HL-60 (cell line): ENCODE data around the gene CNFN.

Source experiments
- DNase-seq, 2 experiments: peaks; one replicate each; pipeline ENCODE4 v3.0.0-alpha.2; 2010 to 2020; ENCODE audit warnings: low read depth in 1 of 2, low spot score in 1 of 2
- H3K27ac ChIP-seq: fragments of 250-450 bp; sonication (Bioruptor Pico); replicated peaks from 2 replicates; pipeline ENCODE4 v1.5.1; 2020; ENCODE audit warnings: mild to moderate bottlenecking, moderate library complexity
- H3K27me3 ChIP-seq: fragments of 250-450 bp; sonication (Bioruptor Pico); 2 replicates; pipeline ENCODE4 v1.5.1; 2021; ENCODE audit warnings: mild to moderate bottlenecking, moderate library complexity; ENCODE audit not compliant: insufficient read depth, poor library complexity, severe bottlenecking
- H3K4me3 ChIP-seq: replicated peaks from 2 replicates; pipeline ENCODE4 v1.5.1; 2011; ENCODE audit warnings: mild to moderate bottlenecking, control low read depth, low read length; ENCODE audit not compliant: insufficient read depth
- GABPA ChIP-seq: IDR thresholded peaks from 2 replicates; pipeline ENCODE4 v1.6.1; 2012; ENCODE audit warnings: low read depth
- POLR2AphosphoS5 ChIP-seq: IDR thresholded peaks from 2 replicates; pipeline ENCODE4 v1.6.1; 2012; ENCODE audit warnings: low read depth
- SPI1 ChIP-seq: IDR thresholded peaks from 2 replicates; pipeline ENCODE4 v1.6.1; 2012; ENCODE audit warnings: low read depth, mild to moderate bottlenecking, borderline replicate concordance
- long read RNA-seq: library from polyadenylated mRNA; unstranded; transcript quantifications from one replicate; pipeline ENCODE4 v2.0.0, GENCODE V29; 2020
- TF ChIP-seq, protein P1 (sequence below): IDR thresholded peaks from 2 replicates; pipeline ENCODE4 v1.6.1; 2012; ENCODE audit warnings: low read depth; ENCODE audit not compliant: insufficient replicate concordance
- TF ChIP-seq, protein P2 (sequence below): IDR thresholded peaks from one replicate; pipeline ENCODE4 v1.5.1; 2011; ENCODE audit warnings: low read length, control low read depth, inconsistent platforms; ENCODE audit not compliant: insufficient read depth

CNFN gene, protein sequence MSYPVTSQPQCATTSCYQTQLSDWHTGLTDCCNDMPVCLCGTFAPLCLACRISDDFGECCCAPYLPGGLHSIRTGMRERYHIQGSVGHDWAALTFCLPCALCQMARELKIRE
- long read RNA-seq = 0 reads

DNA sequence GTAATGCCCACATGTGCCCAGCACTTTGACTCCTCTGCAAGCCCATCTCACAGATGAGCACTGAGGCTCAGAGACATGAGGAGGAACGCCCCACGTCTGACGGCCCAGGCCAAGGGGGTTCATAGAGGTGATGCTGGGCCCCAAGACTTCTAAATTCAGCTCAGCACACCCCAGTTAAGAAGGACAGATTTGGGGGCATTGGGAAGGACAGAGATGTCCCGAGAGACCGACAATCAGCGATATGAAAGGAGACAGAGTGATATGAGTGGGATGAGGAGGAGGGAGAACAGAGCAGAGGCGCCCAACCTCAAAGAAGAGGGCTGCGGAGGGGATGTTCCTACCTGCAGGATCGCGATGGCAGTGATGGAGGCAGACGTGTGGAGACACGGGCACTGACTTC lies at the start of gene CNFN:
Gene CNFN (minus strand): TSS at position 399 of the 400 bp plus-strand sequence. CDS start 1,260 bp downstream, outside the sequence.
- no peak within 1 kb of the TSS for H3K4me3 ChIP-seq
- no peak within 1 kb of the TSS for H3K27ac ChIP-seq
- no peak for DNase-seq
- H3K27me3 ChIP-seq = no peaks in the 10 kb centered on the region
- TF ChIP-seq SPI1 (no peak), GABPA (no peak), POLR2AphosphoS5 (no peak)
- TF ChIP-seq, protein P1, sequence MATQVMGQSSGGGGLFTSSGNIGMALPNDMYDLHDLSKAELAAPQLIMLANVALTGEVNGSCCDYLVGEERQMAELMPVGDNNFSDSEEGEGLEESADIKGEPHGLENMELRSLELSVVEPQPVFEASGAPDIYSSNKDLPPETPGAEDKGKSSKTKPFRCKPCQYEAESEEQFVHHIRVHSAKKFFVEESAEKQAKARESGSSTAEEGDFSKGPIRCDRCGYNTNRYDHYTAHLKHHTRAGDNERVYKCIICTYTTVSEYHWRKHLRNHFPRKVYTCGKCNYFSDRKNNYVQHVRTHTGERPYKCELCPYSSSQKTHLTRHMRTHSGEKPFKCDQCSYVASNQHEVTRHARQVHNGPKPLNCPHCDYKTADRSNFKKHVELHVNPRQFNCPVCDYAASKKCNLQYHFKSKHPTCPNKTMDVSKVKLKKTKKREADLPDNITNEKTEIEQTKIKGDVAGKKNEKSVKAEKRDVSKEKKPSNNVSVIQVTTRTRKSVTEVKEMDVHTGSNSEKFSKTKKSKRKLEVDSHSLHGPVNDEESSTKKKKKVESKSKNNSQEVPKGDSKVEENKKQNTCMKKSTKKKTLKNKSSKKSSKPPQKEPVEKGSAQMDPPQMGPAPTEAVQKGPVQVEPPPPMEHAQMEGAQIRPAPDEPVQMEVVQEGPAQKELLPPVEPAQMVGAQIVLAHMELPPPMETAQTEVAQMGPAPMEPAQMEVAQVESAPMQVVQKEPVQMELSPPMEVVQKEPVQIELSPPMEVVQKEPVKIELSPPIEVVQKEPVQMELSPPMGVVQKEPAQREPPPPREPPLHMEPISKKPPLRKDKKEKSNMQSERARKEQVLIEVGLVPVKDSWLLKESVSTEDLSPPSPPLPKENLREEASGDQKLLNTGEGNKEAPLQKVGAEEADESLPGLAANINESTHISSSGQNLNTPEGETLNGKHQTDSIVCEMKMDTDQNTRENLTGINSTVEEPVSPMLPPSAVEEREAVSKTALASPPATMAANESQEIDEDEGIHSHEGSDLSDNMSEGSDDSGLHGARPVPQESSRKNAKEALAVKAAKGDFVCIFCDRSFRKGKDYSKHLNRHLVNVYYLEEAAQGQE = no peak
- TF ChIP-seq, protein P2, sequence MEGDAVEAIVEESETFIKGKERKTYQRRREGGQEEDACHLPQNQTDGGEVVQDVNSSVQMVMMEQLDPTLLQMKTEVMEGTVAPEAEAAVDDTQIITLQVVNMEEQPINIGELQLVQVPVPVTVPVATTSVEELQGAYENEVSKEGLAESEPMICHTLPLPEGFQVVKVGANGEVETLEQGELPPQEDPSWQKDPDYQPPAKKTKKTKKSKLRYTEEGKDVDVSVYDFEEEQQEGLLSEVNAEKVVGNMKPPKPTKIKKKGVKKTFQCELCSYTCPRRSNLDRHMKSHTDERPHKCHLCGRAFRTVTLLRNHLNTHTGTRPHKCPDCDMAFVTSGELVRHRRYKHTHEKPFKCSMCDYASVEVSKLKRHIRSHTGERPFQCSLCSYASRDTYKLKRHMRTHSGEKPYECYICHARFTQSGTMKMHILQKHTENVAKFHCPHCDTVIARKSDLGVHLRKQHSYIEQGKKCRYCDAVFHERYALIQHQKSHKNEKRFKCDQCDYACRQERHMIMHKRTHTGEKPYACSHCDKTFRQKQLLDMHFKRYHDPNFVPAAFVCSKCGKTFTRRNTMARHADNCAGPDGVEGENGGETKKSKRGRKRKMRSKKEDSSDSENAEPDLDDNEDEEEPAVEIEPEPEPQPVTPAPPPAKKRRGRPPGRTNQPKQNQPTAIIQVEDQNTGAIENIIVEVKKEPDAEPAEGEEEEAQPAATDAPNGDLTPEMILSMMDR = no peak

- no peak for DNase-seq
- no peaks in the 10 kb centered on the region for H3K27me3 ChIP-seq
- H3K4me3 ChIP-seq = no peak overlapping the region
- no peak overlapping the region for H3K27ac ChIP-seq
- TF ChIP-seq, protein P2 = no peak
- TF ChIP-seq GABPA = no peak
- no peak for TF ChIP-seq POLR2AphosphoS5
- TF ChIP-seq, protein P1 = no peak
- TF ChIP-seq SPI1 = no peak
These were observed 45.9 kb upstream of the CNFN start for GRCh38 chr19:42436006-42436405.

- H3K27me3 ChIP-seq = no peaks in the 10 kb centered on the region
- no peak overlapping the region for H3K27ac ChIP-seq
- TF ChIP-seq SPI1 (no peak), GABPA (no peak), POLR2AphosphoS5 (no peak)
- TF ChIP-seq, protein P2 = no peak
- TF ChIP-seq, protein P1 = no peak
- no peak for DNase-seq
- no peak overlapping the region for H3K4me3 ChIP-seq
These were observed 45.2 kb upstream of the CNFN start for GRCh38 chr19:42435316-42435715.
